ENCODE results near the gene KCMF1. TPM values are rescaled to one million over a fixed set of nuclear protein-coding genes. Genes with fewer than 3 reads are reported as not detected.

The KCMF1 gene
- total RNA-seq, 3 donors from 2014 or later = 73.0 to 95.2 (median 85.0) TPM

DNA sequence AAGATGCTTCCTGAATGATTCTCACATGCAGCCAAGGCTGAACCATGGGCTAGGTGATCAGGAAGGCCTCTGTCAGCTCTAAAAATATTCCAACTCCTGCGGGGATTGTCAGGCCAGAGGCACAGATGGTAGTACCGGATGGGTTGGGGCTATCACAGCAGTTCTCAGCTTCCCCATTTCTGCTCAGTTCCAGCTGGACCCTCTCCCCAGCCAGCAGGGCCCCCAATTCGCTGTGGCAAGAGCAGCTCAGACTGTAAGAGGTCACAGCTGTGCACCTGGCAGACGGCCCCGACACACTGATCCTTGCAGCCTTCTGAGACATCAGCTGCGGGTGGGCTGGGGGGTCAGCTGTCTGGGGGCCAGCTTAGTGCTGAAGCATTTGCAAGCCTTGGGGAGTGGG, 118.6 kb downstream of the KCMF1 start:
- Histone ChIP-seq H3K4me1 (ENCODE audit: low read depth) (no peaks in the 10 kb centered on the region), H3K9me3 (no peaks in the 10 kb centered on the region), H3K36me3 (ENCODE audit: low read depth) (no peaks in the 10 kb centered on the region), H3K4me3 (no peak overlapping the region)
- no peak for ATAC-seq
- no peak for DNase-seq
- TF ChIP-seq, protein P1, sequence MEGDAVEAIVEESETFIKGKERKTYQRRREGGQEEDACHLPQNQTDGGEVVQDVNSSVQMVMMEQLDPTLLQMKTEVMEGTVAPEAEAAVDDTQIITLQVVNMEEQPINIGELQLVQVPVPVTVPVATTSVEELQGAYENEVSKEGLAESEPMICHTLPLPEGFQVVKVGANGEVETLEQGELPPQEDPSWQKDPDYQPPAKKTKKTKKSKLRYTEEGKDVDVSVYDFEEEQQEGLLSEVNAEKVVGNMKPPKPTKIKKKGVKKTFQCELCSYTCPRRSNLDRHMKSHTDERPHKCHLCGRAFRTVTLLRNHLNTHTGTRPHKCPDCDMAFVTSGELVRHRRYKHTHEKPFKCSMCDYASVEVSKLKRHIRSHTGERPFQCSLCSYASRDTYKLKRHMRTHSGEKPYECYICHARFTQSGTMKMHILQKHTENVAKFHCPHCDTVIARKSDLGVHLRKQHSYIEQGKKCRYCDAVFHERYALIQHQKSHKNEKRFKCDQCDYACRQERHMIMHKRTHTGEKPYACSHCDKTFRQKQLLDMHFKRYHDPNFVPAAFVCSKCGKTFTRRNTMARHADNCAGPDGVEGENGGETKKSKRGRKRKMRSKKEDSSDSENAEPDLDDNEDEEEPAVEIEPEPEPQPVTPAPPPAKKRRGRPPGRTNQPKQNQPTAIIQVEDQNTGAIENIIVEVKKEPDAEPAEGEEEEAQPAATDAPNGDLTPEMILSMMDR (IDR thresholded peaks at IDR 0.05) = no peak
- intact Hi-C loops (cut with DNase I, micrococcal nuclease) = no loop called here

DNA sequence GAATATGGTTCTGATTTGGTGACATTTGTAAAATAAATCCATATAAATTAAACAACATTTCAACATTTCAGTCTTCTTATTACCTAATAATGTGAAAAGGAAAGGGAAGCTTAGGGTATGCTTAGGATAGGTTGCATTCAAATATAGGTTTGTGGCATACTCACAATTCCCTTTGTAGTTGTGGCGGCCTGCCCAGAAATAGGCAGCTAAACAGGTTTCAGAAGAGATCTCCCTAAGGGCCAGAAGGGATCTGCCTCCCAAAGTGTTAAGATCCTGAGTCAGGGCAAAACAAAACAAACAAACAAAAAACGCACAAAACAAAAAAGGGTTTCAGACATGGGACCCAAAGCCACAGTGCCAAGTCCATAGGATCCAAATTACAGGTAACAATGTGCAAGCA, 120.9 kb downstream of the KCMF1 start:
- ATAC-seq (no peak), DNase-seq (no peak)
- H3K36me3 ChIP-seq (ENCODE audit: low read depth) = no peaks in the 10 kb centered on the region
- TF ChIP-seq, protein P1 (IDR thresholded peaks at IDR 0.05) = no peak
- H3K9me3 ChIP-seq = no peaks in the 10 kb centered on the region
- intact Hi-C loops (cut with DNase I, micrococcal nuclease) = no loop called here
- H3K4me3 ChIP-seq = no peak overlapping the region
- H3K4me1 ChIP-seq (ENCODE audit: low read depth) = no peaks in the 10 kb centered on the region

DNA sequence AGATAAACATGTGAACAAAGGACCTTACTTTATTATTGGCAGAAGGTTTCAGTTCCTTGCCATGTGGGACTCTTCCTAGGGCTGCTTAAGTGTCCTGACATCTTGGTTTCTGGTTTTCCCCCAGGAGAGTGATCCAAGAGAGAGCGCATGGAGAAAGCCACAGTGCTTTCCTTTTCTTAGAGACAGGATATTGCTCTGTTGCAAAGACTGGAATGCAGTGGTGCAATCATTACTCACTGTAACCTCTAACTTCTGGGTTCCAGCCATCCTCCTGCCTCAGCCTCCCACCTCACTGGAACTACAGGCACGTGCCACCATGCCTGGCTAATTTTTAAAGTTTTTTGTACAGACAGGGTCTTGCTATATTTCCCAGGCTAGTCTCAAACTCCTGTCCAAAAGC, 124.1 kb downstream of the KCMF1 start:
- TF ChIP-seq, protein P1 (IDR thresholded peaks at IDR 0.05) = no peak
- intact Hi-C loops (cut with DNase I, micrococcal nuclease) = no loop called here
- Histone ChIP-seq H3K4me3 (no peak overlapping the region), H3K4me1 (ENCODE audit: low read depth) (no peaks in the 10 kb centered on the region), H3K36me3 (ENCODE audit: low read depth) (no peaks in the 10 kb centered on the region), H3K9me3 (no peaks in the 10 kb centered on the region)
- ATAC-seq = no peak
- no peak for DNase-seq

DNA sequence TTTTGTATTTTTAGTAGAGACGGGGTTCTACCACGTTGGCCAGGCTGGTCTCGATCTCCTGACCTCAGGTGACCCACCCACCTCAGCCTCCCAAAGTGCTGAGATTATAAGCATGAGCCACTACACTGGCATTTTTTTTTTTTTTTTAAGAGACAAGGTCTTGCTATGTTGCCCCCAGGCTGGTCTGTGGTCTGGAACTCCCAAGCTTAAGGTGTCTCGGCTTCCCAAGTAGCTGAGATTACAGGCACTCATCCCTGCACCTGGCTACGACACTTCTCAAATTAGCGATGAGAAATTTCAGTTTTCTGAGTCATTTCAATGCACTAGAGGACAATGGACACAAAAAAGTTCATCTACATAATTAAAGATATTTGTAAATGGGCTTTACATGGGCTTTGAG, 125.7 kb downstream of the KCMF1 start:
- Histone ChIP-seq H3K4me3 (no peak overlapping the region), H3K4me1 (ENCODE audit: low read depth) (no peaks in the 10 kb centered on the region), H3K36me3 (ENCODE audit: low read depth) (no peaks in the 10 kb centered on the region), H3K9me3 (no peaks in the 10 kb centered on the region)
- ATAC-seq (no peak), DNase-seq (no peak)
- TF ChIP-seq, protein P1 (IDR thresholded peaks at IDR 0.05) = no peak
- intact Hi-C loops (cut with DNase I, micrococcal nuclease) = no loop called here

DNA sequence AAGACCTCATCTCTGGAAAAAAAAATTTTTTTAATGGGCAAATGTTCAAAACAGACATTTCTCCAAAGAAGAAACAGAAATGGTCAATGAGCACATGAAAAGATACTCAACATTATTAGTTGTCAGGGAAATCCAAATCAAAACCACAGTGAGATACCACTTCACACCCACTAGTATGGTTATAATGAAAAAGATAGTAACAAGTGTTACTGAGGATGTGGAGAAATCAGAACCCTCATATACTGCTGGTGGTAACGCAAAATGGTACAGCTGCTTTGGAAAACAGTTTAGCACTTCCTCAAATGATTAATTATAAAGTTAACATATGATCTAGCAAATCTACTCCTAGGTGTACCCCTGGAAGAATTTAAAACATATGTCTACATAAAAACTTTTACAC, 133.3 kb downstream of the KCMF1 start:
- TF ChIP-seq, protein P1 (IDR thresholded peaks at IDR 0.05) = no peak
- Histone ChIP-seq H3K36me3 (ENCODE audit: low read depth) (no peaks in the 10 kb centered on the region), H3K4me1 (ENCODE audit: low read depth) (no peaks in the 10 kb centered on the region), H3K4me3 (no peak overlapping the region), H3K9me3 (no peaks in the 10 kb centered on the region)
- no peak for DNase-seq
- no peak for ATAC-seq
- intact Hi-C loops (cut with DNase I, micrococcal nuclease) = no loop called here

DNA sequence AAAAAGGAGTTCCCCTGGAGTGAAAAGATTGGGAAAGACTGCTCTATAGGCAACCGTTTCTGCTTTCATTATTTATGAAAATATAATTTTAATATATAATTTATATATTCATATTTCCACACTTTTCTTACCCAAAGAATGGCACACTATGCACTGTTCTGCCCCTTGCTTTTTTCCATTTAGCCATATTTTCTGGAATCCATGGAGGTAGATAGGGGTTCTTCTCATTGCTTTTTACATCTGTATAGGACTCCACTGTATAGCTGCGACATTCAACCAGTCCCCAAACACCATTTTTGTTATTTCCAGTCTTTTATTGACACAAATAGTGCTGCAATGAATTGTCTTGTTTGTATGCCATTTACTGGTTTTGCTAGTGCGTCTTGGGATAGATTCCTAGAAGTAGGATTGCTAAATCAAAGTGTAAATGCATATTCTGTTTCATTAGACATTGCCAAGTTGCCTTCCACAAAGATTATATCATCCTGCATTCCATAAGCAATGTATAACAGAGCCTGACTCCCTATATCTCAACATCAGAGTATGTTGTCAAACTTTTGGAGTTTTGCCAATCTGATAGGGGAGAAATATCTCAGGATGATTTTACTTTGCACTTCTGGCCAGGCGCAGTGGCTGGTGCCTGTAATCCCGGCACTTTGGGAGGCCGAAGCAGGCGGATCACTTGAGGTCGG, 135.7 kb downstream of the KCMF1 start:
- Histone ChIP-seq H3K9me3 (no peaks in the 10 kb centered on the region), H3K4me1 (ENCODE audit: low read depth) (no peaks in the 10 kb centered on the region), H3K4me3 (no peak overlapping the region), H3K36me3 (ENCODE audit: low read depth) (no peaks in the 10 kb centered on the region)
- TF ChIP-seq, protein P1 (IDR thresholded peaks at IDR 0.05) = no peak
- intact Hi-C loops (cut with DNase I, micrococcal nuclease) = no loop called here
- no peak for DNase-seq
- no peak for ATAC-seq

Data from mucosa of descending colon (tissue), 3 donors.